HepG2 (cell line): Measurements from ENCODE around the gene ESPNL. TPM values are rescaled to one million over a fixed set of nuclear protein-coding genes. Genes with fewer than 3 reads are reported as not detected.

Source experiments
- HDAC6 ChIP-seq: fragments of 200-600 bp; sonication (generic); IDR thresholded peaks from 2 replicates; pipeline ENCODE4 v1.7.0; 2017; ENCODE audit warnings: mild to moderate bottlenecking, antibody characterized with exemption, low read length, low read depth
- YY1 ChIP-seq: IDR thresholded peaks from 2 replicates; pipeline ENCODE4 v1.6.1; 2011; ENCODE audit warnings: low read length, low read depth, moderate library complexity, mild to moderate bottlenecking; ENCODE audit not compliant: insufficient read depth, insufficient replicate concordance
- ZNF121 ChIP-seq: sonication (generic); formaldehyde crosslinking; IDR thresholded peaks from 2 replicates; pipeline ENCODE4 v1.5.0; 2020; ENCODE audit warnings: mild to moderate bottlenecking, missing genetic modification reagents
- ZNF670 ChIP-seq: sonication (generic); formaldehyde crosslinking; IDR thresholded peaks from 2 replicates; pipeline ENCODE4 v1.8.0; 2022; ENCODE audit warnings: mild to moderate bottlenecking, missing genetic modification reagents, borderline replicate concordance
- ZNF709 ChIP-seq: sonication (generic); formaldehyde crosslinking; IDR thresholded peaks from 2 replicates; pipeline ENCODE4 v1.5.0; 2020; ENCODE audit warnings: mild to moderate bottlenecking, missing genetic modification reagents
- ZSCAN12 ChIP-seq: sonication (generic); formaldehyde crosslinking; IDR thresholded peaks from 2 replicates; pipeline ENCODE4 v1.9.0; 2021; ENCODE audit warnings: mild to moderate bottlenecking, missing genetic modification reagents
- ZSCAN9 ChIP-seq: IDR thresholded peaks from 2 replicates; pipeline ENCODE4 v1.6.1; 2016; ENCODE audit warnings: borderline replicate concordance
- polyA plus RNA-seq, 8 experiments: library from polyadenylated mRNA; depleted of rRNA in 3 of 8; stranded (reverse) in 7 of 8; unstranded in 1 of 8; fragments of >200 nt; fragmentation: Illumina TruSeq in 4 of 8; extraction: Trizol in 4 of 8; gene quantifications; 2 replicates each; pipeline versions ENCODE4 v1.2.1 to v1.2.3, GENCODE V29; 2011 to 2016; ENCODE audit warnings: low read depth in 4 of 8, missing spikeins in 1 of 8, mixed read lengths in 1 of 8; ENCODE audit not compliant: insufficient read depth in 1 of 8
- total RNA-seq, 5 experiments: library from RNA; depleted of rRNA; stranded (reverse); fragments of >200 nt; fragmentation: Illumina TruSeq; extraction: Trizol; gene quantifications; 2 replicates each; pipeline ENCODE4 v1.2.3, GENCODE V29; 2016; ENCODE audit warnings: low read depth in 1 of 5
- TF ChIP-seq, protein P1 (sequence below), 2 experiments: sonication (generic) in 1 of 2; formaldehyde crosslinking in 1 of 2; IDR thresholded peaks; 2 replicates each; pipeline versions ENCODE4 v1.4.0 to v1.6.1; 2016 to 2020; ENCODE audit warnings: borderline replicate concordance in 1 of 2, low read depth in 1 of 2, mild to moderate bottlenecking in 1 of 2, missing genetic modification reagents in 1 of 2
- TF ChIP-seq, protein P2 (sequence below): sonication (generic); formaldehyde crosslinking; IDR thresholded peaks from 2 replicates; pipeline ENCODE4 v1.9.0; 2021; ENCODE audit warnings: mild to moderate bottlenecking, missing genetic modification reagents
- TF ChIP-seq, protein P3 (sequence below): sonication (generic); formaldehyde crosslinking; IDR thresholded peaks from 2 replicates; pipeline ENCODE4 v1.9.0; 2021; ENCODE audit warnings: missing genetic modification reagents, borderline replicate concordance
- TF ChIP-seq, protein P4 (sequence below): sonication (generic); formaldehyde crosslinking; IDR thresholded peaks from 2 replicates; pipeline ENCODE4 v1.5.0; 2020; ENCODE audit warnings: mild to moderate bottlenecking, low read depth, missing genetic modification reagents, borderline replicate concordance
- TF ChIP-seq, protein P5 (sequence below): sonication (generic); IDR thresholded peaks from 2 replicates; pipeline ENCODE4 v1.6.1; 2016; ENCODE audit warnings: low read depth, borderline replicate concordance

The ESPNL gene
- total and polyA plus RNA-seq, 2 of the 13 experiments (the other 11 are each of a cell fraction or from before 2014, with no cell fraction given), result 0.45 to 0.80 TPM

DNA sequence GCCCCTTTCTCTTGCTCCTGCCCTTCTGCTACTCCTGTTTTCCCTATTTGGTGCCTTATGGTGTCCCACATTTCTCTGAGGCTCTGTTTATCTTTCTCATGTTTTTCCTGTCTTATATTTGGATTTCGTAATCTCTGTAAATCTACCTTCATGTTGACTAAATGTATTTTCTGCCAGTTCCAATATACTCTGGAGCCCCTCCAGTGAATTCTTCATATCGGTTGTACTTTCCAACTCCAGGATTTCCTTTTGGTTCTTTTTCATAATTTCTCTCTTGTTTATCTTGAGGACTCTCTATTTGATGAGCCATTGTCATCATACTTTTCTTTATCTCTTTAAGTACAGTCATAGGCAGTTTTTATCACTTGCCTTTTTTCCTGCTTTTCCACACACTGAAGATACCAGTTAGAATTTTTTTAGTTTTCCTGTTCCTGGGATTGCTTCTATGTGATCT lies 20.2 kb upstream of the ESPNL start (continued):
- TF ChIP-seq, protein P1, sequence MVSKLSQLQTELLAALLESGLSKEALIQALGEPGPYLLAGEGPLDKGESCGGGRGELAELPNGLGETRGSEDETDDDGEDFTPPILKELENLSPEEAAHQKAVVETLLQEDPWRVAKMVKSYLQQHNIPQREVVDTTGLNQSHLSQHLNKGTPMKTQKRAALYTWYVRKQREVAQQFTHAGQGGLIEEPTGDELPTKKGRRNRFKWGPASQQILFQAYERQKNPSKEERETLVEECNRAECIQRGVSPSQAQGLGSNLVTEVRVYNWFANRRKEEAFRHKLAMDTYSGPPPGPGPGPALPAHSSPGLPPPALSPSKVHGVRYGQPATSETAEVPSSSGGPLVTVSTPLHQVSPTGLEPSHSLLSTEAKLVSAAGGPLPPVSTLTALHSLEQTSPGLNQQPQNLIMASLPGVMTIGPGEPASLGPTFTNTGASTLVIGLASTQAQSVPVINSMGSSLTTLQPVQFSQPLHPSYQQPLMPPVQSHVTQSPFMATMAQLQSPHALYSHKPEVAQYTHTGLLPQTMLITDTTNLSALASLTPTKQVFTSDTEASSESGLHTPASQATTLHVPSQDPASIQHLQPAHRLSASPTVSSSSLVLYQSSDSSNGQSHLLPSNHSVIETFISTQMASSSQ (IDR thresholded peaks at IDR 0.05; ENCODE audit: low read depth), result peak; percentile 50; the same call in 1 of the 2 replicates
- TF ChIP-seq, protein P1 (CRISPR knock-in tag; IDR thresholded peaks at IDR 0.05; ENCODE audit: borderline replicate concordance), result peak; percentile 47; the same call in 1 of the 2 replicates
- TF ChIP-seq YY1 (peak; percentile 19), ZSCAN9 (CRISPR knock-in tag) (peak; percentile 99), HDAC6 (no peak), ZNF670 (CRISPR knock-in tag) (peak; percentile 82; the same call in 1 of the 2 replicates), ZNF709 (CRISPR knock-in tag) (peak; percentile 100), ZNF121 (CRISPR knock-in tag) (0 out of 2 replicates have a peak, but pooled peaks have one; percentile 2), ZSCAN12 (CRISPR knock-in tag) (peak; percentile 24; the same call in 1 of the 2 replicates)
- TF ChIP-seq, protein P2, sequence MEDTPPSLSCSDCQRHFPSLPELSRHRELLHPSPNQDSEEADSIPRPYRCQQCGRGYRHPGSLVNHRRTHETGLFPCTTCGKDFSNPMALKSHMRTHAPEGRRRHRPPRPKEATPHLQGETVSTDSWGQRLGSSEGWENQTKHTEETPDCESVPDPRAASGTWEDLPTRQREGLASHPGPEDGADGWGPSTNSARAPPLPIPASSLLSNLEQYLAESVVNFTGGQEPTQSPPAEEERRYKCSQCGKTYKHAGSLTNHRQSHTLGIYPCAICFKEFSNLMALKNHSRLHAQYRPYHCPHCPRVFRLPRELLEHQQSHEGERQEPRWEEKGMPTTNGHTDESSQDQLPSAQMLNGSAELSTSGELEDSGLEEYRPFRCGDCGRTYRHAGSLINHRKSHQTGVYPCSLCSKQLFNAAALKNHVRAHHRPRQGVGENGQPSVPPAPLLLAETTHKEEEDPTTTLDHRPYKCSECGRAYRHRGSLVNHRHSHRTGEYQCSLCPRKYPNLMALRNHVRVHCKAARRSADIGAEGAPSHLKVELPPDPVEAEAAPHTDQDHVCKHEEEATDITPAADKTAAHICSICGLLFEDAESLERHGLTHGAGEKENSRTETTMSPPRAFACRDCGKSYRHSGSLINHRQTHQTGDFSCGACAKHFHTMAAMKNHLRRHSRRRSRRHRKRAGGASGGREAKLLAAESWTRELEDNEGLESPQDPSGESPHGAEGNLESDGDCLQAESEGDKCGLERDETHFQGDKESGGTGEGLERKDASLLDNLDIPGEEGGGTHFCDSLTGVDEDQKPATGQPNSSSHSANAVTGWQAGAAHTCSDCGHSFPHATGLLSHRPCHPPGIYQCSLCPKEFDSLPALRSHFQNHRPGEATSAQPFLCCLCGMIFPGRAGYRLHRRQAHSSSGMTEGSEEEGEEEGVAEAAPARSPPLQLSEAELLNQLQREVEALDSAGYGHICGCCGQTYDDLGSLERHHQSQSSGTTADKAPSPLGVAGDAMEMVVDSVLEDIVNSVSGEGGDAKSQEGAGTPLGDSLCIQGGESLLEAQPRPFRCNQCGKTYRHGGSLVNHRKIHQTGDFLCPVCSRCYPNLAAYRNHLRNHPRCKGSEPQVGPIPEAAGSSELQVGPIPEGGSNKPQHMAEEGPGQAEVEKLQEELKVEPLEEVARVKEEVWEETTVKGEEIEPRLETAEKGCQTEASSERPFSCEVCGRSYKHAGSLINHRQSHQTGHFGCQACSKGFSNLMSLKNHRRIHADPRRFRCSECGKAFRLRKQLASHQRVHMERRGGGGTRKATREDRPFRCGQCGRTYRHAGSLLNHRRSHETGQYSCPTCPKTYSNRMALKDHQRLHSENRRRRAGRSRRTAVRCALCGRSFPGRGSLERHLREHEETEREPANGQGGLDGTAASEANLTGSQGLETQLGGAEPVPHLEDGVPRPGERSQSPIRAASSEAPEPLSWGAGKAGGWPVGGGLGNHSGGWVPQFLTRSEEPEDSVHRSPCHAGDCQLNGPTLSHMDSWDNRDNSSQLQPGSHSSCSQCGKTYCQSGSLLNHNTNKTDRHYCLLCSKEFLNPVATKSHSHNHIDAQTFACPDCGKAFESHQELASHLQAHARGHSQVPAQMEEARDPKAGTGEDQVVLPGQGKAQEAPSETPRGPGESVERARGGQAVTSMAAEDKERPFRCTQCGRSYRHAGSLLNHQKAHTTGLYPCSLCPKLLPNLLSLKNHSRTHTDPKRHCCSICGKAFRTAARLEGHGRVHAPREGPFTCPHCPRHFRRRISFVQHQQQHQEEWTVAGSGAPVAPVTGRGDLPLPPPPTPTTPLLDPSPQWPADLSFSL (CRISPR knock-in tag), result no peak
- TF ChIP-seq, protein P3, sequence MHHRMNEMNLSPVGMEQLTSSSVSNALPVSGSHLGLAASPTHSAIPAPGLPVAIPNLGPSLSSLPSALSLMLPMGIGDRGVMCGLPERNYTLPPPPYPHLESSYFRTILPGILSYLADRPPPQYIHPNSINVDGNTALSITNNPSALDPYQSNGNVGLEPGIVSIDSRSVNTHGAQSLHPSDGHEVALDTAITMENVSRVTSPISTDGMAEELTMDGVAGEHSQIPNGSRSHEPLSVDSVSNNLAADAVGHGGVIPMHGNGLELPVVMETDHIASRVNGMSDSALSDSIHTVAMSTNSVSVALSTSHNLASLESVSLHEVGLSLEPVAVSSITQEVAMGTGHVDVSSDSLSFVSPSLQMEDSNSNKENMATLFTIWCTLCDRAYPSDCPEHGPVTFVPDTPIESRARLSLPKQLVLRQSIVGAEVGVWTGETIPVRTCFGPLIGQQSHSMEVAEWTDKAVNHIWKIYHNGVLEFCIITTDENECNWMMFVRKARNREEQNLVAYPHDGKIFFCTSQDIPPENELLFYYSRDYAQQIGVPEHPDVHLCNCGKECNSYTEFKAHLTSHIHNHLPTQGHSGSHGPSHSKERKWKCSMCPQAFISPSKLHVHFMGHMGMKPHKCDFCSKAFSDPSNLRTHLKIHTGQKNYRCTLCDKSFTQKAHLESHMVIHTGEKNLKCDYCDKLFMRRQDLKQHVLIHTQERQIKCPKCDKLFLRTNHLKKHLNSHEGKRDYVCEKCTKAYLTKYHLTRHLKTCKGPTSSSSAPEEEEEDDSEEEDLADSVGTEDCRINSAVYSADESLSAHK (CRISPR knock-in tag), result no peak
- TF ChIP-seq, protein P4, sequence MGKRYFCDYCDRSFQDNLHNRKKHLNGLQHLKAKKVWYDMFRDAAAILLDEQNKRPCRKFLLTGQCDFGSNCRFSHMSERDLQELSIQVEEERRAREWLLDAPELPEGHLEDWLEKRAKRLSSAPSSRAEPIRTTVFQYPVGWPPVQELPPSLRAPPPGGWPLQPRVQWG (CRISPR knock-in tag), result no peak
- TF ChIP-seq, protein P5, sequence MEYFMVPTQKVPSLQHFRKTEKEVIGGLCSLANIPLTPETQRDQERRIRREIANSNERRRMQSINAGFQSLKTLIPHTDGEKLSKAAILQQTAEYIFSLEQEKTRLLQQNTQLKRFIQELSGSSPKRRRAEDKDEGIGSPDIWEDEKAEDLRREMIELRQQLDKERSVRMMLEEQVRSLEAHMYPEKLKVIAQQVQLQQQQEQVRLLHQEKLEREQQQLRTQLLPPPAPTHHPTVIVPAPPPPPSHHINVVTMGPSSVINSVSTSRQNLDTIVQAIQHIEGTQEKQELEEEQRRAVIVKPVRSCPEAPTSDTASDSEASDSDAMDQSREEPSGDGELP, result no peak
